Muscle of leg (tissue), 11 donors: ENCODE results near the gene RYK. TPM values are rescaled to one million over a fixed set of nuclear protein-coding genes. Genes with fewer than 3 reads are reported as not detected.
A peak's percentile ranks its signal among the peaks of the same experiment; 100 is the strongest.

Experiments used
- DNase-seq: peaks from one replicate; pipeline ENCODE4 v3.0.0; 2013
- H3K27ac ChIP-seq: one replicate; pipeline ENCODE4 v1.5.1; 2013; ENCODE audit warnings: mild to moderate bottlenecking, low read length, control low read depth
- H3K27me3 ChIP-seq: one replicate; pipeline ENCODE4 v1.6.1; 2013; ENCODE audit warnings: low read length; ENCODE audit not compliant: control insufficient read depth, insufficient read depth
- H3K36me3 ChIP-seq: one replicate; pipeline ENCODE4 v1.6.1; 2013; ENCODE audit warnings: low read length; ENCODE audit not compliant: control insufficient read depth, insufficient read depth
- H3K4me1 ChIP-seq: one replicate; pipeline ENCODE4 v1.6.1; 2013; ENCODE audit warnings: low read length; ENCODE audit not compliant: control insufficient read depth, insufficient read depth
- H3K4me3 ChIP-seq: one replicate; pipeline ENCODE4 v1.5.1; 2013; ENCODE audit warnings: low read length, control low read depth
- H3K9me3 ChIP-seq: replicated peaks from 2 replicates; pipeline ENCODE4 v1.6.1; 2013; ENCODE audit warnings: low read depth, low read length; ENCODE audit not compliant: control insufficient read depth
- WGBS: methylation state at CpG from one replicate; pipeline ENCODE4 v1.1.5; 2013; ENCODE audit warnings: missing lambda C conversion rate; ENCODE audit not compliant: insufficient coverage; 5-methylcytosine and 5-hydroxymethylcytosine counted together
- polyA plus RNA-seq, 8 donors: library from polyadenylated mRNA; unstranded; fragments of 120-200 nt; gene quantifications; one replicate each; pipeline versions ENCODE4 v1.2.1 to v1.2.3, GENCODE V29; 2013; ENCODE audit warnings: inconsistent platforms in 1 of 8, low replicate concordance in 1 of 8; ENCODE audit not compliant: insufficient read length in 8 of 8, insufficient read depth in 1 of 8
- total RNA-seq: library from RNA; stranded (reverse); fragments of 120-200 nt; gene quantifications from one replicate; pipeline ENCODE4 v1.2.4, GENCODE V29; 2013

The RYK gene
- total and polyA plus RNA-seq, 9 donors = 50.7 to 71.3 (median 59.1) TPM

GRCh38 chr3:134242649-134243617 lies 7.7 kb downstream of the RYK start:
- Histone ChIP-seq H3K4me3 (no peak overlapping the region), H3K9me3 (no peaks in the 10 kb centered on the region), H3K4me1 (peaks cover 2% of the 10 kb centered on the region), H3K27ac (no peak overlapping the region), H3K36me3 (peaks cover 4% of the 10 kb centered on the region), H3K27me3 (no peaks in the 10 kb centered on the region)
- DNase-seq = no peak
- 98% methylated on average over 3 of the region's 3 CpGs for WGBS

GRCh38 chr3:134239538-134239937 lies 11.1 kb downstream of the RYK start:
- 100% methylated on average over 1 of the region's 1 CpG for WGBS
- H3K36me3 ChIP-seq = no peaks in the 10 kb centered on the region
- no peak overlapping the region for H3K27ac ChIP-seq
- no peaks in the 10 kb centered on the region for H3K27me3 ChIP-seq
- DNase-seq = peak; percentile 17
- H3K4me1 ChIP-seq = peaks cover 2% of the 10 kb centered on the region
- no peaks in the 10 kb centered on the region for H3K9me3 ChIP-seq
- H3K4me3 ChIP-seq = no peak overlapping the region

GRCh38 chr3:134237454-134238145 lies 13.1 kb downstream of the RYK start:
- 25% methylated on average over 1 of the region's 4 CpGs for WGBS
- H3K27me3 ChIP-seq = no peaks in the 10 kb centered on the region
- peaks cover 2% of the 10 kb centered on the region for H3K4me1 ChIP-seq
- no peaks in the 10 kb centered on the region for H3K36me3 ChIP-seq
- H3K4me3 ChIP-seq = no peak overlapping the region
- DNase-seq = peak; percentile 57
- H3K27ac ChIP-seq = no peak overlapping the region
- H3K9me3 ChIP-seq = no peaks in the 10 kb centered on the region

GRCh38 chr3:134236505-134237170 lies 14.0 kb downstream of the RYK start:
- no peak overlapping the region for H3K27ac ChIP-seq
- WGBS = no CpG with 5 or more reads among the region's 3 CpGs
- DNase-seq = peak; percentile 49

GRCh38 chr3:134235577-134236076 lies 15.0 kb downstream of the RYK start:
- 90% methylated on average over 1 of the region's 3 CpGs for WGBS
- Histone ChIP-seq H3K4me3 (no peak overlapping the region), H3K36me3 (no peaks in the 10 kb centered on the region), H3K9me3 (no peaks in the 10 kb centered on the region), H3K27me3 (no peaks in the 10 kb centered on the region), H3K4me1 (peaks cover 2% of the 10 kb centered on the region), H3K27ac (no peak overlapping the region)
- no peak for DNase-seq

More at GRCh38 chr3:134236505-134237170, 14.0 kb downstream of the RYK start:
- no peaks in the 10 kb centered on the region for H3K9me3 ChIP-seq
- no peaks in the 10 kb centered on the region for H3K27me3 ChIP-seq
- H3K4me3 ChIP-seq = no peak overlapping the region
- H3K4me1 ChIP-seq = peaks cover 2% of the 10 kb centered on the region
- no peaks in the 10 kb centered on the region for H3K36me3 ChIP-seq

- Histone ChIP-seq H3K36me3 (no peaks in the 10 kb centered on the region), H3K27ac (no peak overlapping the region), H3K9me3 (no peaks in the 10 kb centered on the region), H3K4me3 (no peak overlapping the region), H3K27me3 (no peaks in the 10 kb centered on the region), H3K4me1 (no peaks in the 10 kb centered on the region)
- no peak for DNase-seq
Observed at GRCh38 chr3:134232951-134233350, 17.7 kb downstream of the RYK start.

- Histone ChIP-seq H3K27me3 (no peaks in the 10 kb centered on the region), H3K4me1 (no peaks in the 10 kb centered on the region), H3K9me3 (no peaks in the 10 kb centered on the region), H3K4me3 (no peak overlapping the region), H3K36me3 (no peaks in the 10 kb centered on the region), H3K27ac (no peak overlapping the region)
- no peak for DNase-seq
Observed at GRCh38 chr3:134232151-134232550, 18.5 kb downstream of the RYK start.

- H3K4me1 ChIP-seq = no peaks in the 10 kb centered on the region
- WGBS = no CpG with 5 or more reads among the region's 3 CpGs
- no peak overlapping the region for H3K27ac ChIP-seq
- no peak for DNase-seq
- no peaks in the 10 kb centered on the region for H3K36me3 ChIP-seq
- no peaks in the 10 kb centered on the region for H3K27me3 ChIP-seq
- H3K9me3 ChIP-seq = no peaks in the 10 kb centered on the region
- no peak overlapping the region for H3K4me3 ChIP-seq
Observed at GRCh38 chr3:134231131-134231530, 19.5 kb downstream of the RYK start.

GRCh38 chr3:134229038-134229437 lies 21.6 kb downstream of the RYK start:
- no peaks in the 10 kb centered on the region for H3K4me1 ChIP-seq
- 100% methylated on average over 4 of the region's 8 CpGs for WGBS
- no peak overlapping the region for H3K27ac ChIP-seq
- no peaks in the 10 kb centered on the region for H3K9me3 ChIP-seq
- no peak for DNase-seq
- no peaks in the 10 kb centered on the region for H3K27me3 ChIP-seq
- H3K36me3 ChIP-seq = no peaks in the 10 kb centered on the region
- no peak overlapping the region for H3K4me3 ChIP-seq

- DNase-seq = no peak
- Histone ChIP-seq H3K4me1 (no peaks in the 10 kb centered on the region), H3K27ac (no peak overlapping the region), H3K27me3 (no peaks in the 10 kb centered on the region), H3K4me3 (no peak overlapping the region), H3K36me3 (no peaks in the 10 kb centered on the region), H3K9me3 (no peaks in the 10 kb centered on the region)
- no CpG with 5 or more reads among the region's 2 CpGs for WGBS
Observed at GRCh38 chr3:134228479-134228878, 22.2 kb downstream of the RYK start.
